Cerebellar cortex (tissue), 1 donor: Measurements from ENCODE around the gene BLOC1S3.
"Not testable (repeated sequence)": the region's sequence is repeated elsewhere in the genome, so short reads cannot be mapped to it uniquely, and the experiment has no call there.

Experiments
- DNase-seq: peaks from one replicate; pipeline ENCODE4 v3.0.0-alpha.2; 2015; ENCODE audit warnings: low spot score

The BLOC1S3 gene

DNA sequence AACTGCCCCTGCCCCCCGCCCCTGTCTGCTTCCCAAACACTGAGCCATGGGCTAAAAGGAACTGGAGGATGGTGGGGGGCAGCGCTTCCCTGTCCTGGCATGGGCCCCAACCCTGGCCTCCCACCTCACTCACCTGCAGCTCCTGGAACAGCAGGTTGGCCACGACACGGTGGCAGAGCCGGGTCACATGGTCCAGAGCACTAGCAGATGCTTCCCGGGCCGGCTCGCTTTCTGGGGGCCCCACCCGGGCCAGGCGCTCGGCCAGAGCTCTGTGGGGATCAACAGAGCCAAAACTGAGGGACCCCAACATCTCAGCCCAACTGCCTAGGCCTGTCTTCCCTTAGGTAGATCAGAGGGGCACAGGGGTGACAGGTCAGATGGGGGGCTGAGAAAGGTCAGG, 46.1 kb downstream of the BLOC1S3 start:
- DNase-seq = no peak

- DNase-seq = not testable (repeated sequence)
These were observed 50.5 kb downstream of the BLOC1S3 start for GRCh38 chr19:45229056-45229455.
